ENCODE measurements around the gene HOXA13.

Gene HOXA13

GRCh38 chr7:27191833-27192545 lies 7.9 kb downstream of the HOXA13 start:
- DNase-seq, result no peak

- no peak for DNase-seq
Measured at GRCh38 chr7:27191161-27191731, 8.6 kb downstream of the HOXA13 start.

- no peak for DNase-seq
Measured at GRCh38 chr7:27189997-27190748, 9.7 kb downstream of the HOXA13 start.

DNA sequence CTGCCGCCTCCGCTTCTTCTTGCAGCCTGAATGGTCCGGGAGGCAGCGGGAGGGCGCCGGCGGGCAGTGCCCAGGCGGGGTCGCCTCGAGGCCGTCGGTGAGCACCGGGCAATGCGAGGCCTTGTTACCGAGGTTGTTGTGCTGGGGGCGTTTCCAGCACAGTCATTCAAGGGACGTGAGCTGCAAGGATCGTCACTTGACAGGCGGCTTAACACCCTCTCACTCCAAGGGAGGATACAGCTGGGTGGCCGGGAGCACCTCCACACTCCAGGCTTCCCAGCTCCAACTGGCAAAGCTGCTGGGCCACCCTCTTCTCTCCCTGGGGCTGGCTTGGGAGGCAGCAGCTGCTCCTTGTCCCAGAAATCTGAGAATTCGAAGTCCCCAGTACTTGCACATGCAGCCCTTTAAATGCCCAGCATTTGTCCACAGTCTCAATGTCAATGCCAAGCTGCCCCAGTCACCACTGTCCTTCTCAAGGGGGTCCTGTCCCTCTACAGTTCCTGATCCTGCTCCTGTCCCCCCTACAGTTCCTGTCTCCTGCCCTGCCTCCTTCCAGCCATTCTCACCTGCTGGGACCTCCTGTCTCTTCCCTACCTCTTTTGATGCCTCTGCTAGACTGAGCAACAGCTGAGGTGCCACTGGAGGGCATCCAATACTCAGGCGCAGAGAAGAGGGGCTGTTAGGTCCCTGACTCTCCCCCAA lies 10.4 kb downstream of the HOXA13 start:
- DNase-seq, result no peak

- DNase-seq, result no peak
Measured at GRCh38 chr7:27188386-27189294, 11.3 kb downstream of the HOXA13 start.

GRCh38 chr7:27187475-27188385 lies 12.2 kb downstream of the HOXA13 start:
- DNase-seq, result no peak

DNA sequence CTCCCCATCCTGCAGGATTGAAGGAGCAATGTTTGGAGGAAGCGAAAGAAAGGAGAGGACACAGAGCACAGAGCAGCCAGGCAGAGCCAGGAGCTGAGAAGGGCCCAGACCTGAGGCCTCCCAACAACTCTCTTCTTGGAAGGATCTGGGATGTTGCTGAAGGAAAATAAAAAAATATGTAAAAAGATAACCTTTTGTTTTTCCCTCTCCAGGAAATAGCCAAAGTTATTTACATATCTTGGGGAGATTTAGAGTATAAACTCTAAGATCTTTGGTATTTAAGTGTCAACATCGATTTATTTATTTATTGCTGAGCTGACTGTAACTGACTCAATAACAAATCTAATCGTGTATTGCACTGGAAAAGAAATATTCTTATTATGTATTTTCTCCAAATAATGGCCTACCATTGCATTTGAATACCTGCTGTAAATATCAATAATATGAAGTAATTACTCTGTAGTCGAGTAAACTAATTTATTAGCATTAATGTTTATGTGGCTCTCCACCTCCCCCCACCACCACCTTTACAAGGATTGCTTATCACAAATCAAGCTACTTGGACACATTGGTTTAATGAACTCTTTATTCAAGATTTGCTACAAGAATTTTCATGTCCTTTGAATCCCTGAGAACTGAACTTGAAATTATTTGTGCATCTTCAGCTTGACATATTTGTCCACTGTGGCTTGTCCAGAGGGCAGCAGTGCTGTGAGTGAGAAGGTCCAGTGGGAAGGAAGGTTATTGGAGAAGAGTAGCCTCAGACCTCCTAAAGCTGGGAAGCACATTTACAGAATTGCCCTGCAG lies 13.0 kb downstream of the HOXA13 start:
- no peak for DNase-seq

- DNase-seq, result no peak
Measured at GRCh38 chr7:27185854-27186667, 13.8 kb downstream of the HOXA13 start.

DNA sequence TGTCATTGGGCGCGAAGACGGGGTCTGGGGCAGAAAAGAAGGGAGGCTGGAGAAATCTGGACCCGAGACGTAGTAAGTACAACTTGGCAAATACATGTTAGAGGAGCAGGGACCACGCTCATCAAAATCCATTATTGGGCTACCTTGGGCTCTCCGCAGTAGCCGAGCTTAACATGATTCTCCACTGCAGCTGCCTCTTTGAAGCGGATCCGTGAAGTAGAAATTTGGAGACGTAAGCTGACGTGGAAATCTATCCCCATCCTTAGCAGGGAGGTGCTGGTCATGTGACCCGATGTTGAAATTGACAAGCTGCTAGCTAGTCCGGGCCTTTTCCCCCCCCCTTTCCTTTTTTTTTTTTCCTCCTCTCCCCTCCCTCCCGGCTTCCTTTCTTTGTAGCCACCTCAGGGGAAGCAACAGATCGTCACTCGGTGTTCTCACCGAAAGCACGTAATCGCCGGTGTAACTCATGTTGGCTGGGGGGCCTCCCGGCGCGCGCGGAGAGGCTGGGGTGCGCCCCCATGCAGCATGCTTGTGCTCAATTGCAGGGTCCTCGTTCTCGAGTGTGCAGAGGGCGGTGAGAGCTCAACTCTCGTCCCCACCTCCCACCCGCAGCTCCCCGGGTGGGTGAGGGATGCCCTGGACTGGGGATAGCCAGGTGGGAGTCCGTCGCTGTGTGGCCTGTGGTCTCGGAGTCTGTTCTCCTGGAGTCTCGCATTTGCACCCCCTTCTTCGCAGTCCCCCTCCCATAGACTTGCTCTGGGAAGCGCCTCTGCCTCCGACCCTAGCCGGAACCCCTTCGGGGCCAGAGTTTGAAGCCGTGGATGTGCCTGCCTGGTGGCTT lies 14.7 kb downstream of the HOXA13 start, which contains the start of gene HOXA11:
HOXA11 (minus strand) TSS at position 220 of the 841 bp plus-strand sequence; CDS start at position 132, 88 bp downstream.
- no peak for DNase-seq

DNA sequence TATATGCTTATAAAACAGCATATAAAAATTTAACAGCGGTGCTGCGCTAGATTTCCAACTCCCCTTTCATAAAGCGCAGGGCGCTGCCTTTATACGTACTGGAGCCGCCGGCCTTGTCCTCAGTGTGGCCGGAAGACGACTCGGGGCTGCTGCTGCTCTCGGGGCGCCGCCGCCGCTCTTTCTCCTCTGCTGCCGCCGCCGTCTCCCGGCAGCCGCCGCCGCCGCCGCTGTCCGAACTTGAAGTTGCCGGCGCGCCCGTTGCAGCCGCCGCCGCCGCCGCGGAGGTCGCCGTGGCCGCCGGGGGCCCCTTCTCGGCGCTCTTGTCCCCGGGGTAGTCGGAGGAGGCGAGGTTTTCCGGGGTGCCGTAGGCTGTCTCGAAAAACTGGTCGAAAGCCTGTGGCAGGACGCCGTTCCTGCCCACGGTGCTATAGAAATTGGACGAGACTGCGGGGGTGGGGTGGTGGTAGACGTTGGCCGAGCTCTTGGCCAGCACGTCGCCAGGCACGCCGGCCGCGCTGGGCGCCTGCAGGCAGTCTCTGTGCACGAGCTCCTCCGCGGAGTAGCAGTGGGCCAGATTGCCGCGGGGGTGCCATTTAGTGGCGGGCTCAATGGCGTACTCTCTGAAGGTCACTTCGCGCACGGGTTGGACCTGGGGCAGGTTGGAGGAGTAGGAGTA lies 15.4 kb downstream of the HOXA13 start:
- DNase-seq, result no peak

GRCh38 chr7:27183682-27184336 lies 16.1 kb downstream of the HOXA13 start:
- DNase-seq, result no peak

- no peak for DNase-seq
Measured at GRCh38 chr7:27182861-27183681, 16.8 kb downstream of the HOXA13 start.

DNA sequence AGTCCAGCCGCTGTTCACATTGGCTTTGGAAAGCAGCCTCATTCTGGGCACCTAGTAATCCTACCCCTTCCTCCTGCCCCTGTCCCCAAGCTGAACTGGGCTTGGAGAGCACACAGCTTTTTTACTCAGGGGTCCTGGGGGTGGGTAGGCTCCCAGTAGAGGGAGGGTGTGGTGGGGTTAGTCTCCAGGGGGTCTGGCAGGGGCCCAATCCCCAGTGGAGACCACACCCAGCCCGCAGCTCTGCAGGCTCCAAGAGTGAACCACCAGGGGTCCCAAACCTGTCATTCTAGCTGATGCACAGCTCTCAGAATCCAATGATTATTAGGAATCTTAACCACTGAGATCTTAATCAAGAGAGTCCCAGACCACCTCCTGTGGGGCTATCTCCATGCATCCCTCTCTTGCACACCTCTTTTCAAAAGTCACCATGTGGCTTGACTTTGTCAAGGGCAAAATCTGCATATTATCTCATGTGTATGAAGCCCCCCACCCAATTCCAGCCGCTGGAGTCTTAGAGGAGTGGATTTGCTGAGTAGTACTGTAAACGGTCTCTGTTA lies 17.5 kb downstream of the HOXA13 start:
- no peak for DNase-seq

DNA sequence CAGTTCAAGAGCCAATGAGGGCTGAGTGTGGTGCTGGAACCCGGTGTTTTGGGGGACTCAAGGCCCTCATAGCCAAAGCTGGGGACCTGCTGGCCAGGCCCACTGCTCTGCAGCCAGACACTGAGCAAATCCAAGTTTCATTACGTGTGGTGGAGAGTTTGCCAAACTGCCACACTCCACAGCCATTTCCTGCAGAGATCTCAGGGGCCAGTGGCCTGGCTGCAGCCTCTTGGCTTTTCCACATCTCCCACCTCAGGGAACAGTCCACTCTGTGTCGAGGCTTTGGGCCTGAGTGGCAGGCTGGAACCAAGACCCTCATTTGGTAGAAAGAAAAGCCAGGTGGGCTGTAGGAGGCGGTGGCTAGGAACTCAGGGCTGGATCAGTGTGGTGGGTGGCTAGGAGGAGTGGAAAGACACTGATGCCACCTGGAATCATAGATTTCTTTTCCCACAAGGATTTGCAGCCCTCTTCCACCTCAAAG lies 18.1 kb downstream of the HOXA13 start:
- DNase-seq, result no peak

Measured in activated gamma-delta T cell treated with Interleukin-2 at 50 U/mL for 16 hours (primary cell).